Astrocyte (in vitro differentiated cells and primary cell): ENCODE data around the gene ZNF678. TPM values are rescaled to one million over a fixed set of nuclear protein-coding genes. Genes with fewer than 3 reads are reported as not detected.
A peak's percentile ranks its signal among the peaks of the same experiment; 100 is the strongest.
"Not testable (repeated sequence)": the region's sequence is repeated elsewhere in the genome, so short reads cannot be mapped to it uniquely, and the experiment has no call there.

Source experiments
- DNase-seq: peaks from one replicate; pipeline ENCODE4 v3.0.0-alpha.2; 2010; ENCODE audit warnings: low read depth
- FAIRE-seq: peaks from 2 replicates; lab custom pipeline; 2011; peaks lifted over from hg19 to GRCh38; lab: Jason Lieb, UNC
- H2AFZ ChIP-seq: 2 replicates; pipeline ENCODE4 v1.6.0; 2012; ENCODE audit warnings: low read depth, low read length, inconsistent platforms
- H3K27ac ChIP-seq: 2 replicates; pipeline ENCODE4 v1.5.1; 2011; ENCODE audit warnings: low read depth, low read length, inconsistent platforms
- H3K27me3 ChIP-seq: 2 replicates; pipeline ENCODE4 v1.6.0; 2011; ENCODE audit warnings: low read length, inconsistent platforms; ENCODE audit not compliant: insufficient read depth
- H3K36me3 ChIP-seq: 2 replicates; pipeline ENCODE4 v1.5.1; 2011; ENCODE audit warnings: low read length, inconsistent platforms; ENCODE audit not compliant: insufficient read depth
- H3K4me1 ChIP-seq: 2 replicates; pipeline ENCODE4 v1.5.1; 2011; ENCODE audit warnings: low read length, inconsistent platforms; ENCODE audit not compliant: insufficient read depth
- H3K4me2 ChIP-seq: 2 replicates; pipeline ENCODE4 v1.6.0; 2012; ENCODE audit warnings: low read length, inconsistent platforms
- H3K4me3 ChIP-seq: 2 replicates; pipeline ENCODE4 v1.5.1; 2011; ENCODE audit warnings: low read depth, mild to moderate bottlenecking, low read length, inconsistent platforms; ENCODE audit not compliant: insufficient read depth
- H3K79me2 ChIP-seq: 2 replicates; pipeline ENCODE4 v1.6.0; 2012; ENCODE audit warnings: mild to moderate bottlenecking, low read length, inconsistent platforms; ENCODE audit not compliant: insufficient read depth
- H3K9ac ChIP-seq: 2 replicates; pipeline ENCODE4 v1.6.0; 2012; ENCODE audit warnings: mild to moderate bottlenecking, low read length, inconsistent platforms
- H3K9me3 ChIP-seq: 2 replicates; pipeline ENCODE4 v1.5.1; 2012; ENCODE audit warnings: low read depth, mild to moderate bottlenecking, low read length, inconsistent platforms; ENCODE audit not compliant: insufficient read depth
- H4K20me1 ChIP-seq: 2 replicates; pipeline ENCODE4 v1.6.0; 2012; ENCODE audit warnings: low read length, inconsistent platforms; ENCODE audit not compliant: insufficient read depth
- H3K27ac Mint-ChIP-seq: one replicate; pipeline ENCODE4 v1.8.0; 2021; ENCODE audit warnings: mild to moderate bottlenecking, mixed read lengths; ENCODE audit not compliant: unreplicated experiment
- H3K27me3 Mint-ChIP-seq: one replicate; pipeline ENCODE4 v1.8.0; 2021; ENCODE audit warnings: low read depth, mixed read lengths; ENCODE audit not compliant: unreplicated experiment
- H3K36me3 Mint-ChIP-seq: one replicate; pipeline ENCODE4 v1.8.0; 2021; ENCODE audit warnings: low read depth, mixed read lengths; ENCODE audit not compliant: unreplicated experiment
- H3K4me1 Mint-ChIP-seq: one replicate; pipeline ENCODE4 v1.8.0; 2021; ENCODE audit warnings: low read depth, mixed read lengths; ENCODE audit not compliant: unreplicated experiment
- H3K4me3 Mint-ChIP-seq: one replicate; pipeline ENCODE4 v1.8.0; 2021; ENCODE audit warnings: mild to moderate bottlenecking, moderate library complexity, mixed read lengths; ENCODE audit not compliant: unreplicated experiment
- H3K9me3 Mint-ChIP-seq: one replicate; pipeline ENCODE4 v1.8.0; 2021; ENCODE audit warnings: mild to moderate bottlenecking, mixed read lengths; ENCODE audit not compliant: unreplicated experiment
- EZH2 ChIP-seq: IDR thresholded peaks from 2 replicates; pipeline ENCODE4 v1.6.1; 2012; ENCODE audit warnings: mild to moderate bottlenecking, low read length, inconsistent platforms; ENCODE audit not compliant: insufficient read depth
- total RNA-seq: library from RNA; stranded (reverse); gene quantifications from 2 replicates; pipeline ENCODE4 v1.2.1, GENCODE V29; 2021
- TF ChIP-seq, protein P1 (sequence below): IDR thresholded peaks from 2 replicates; pipeline ENCODE4 v1.5.1; 2011; ENCODE audit warnings: low read depth, mild to moderate bottlenecking, inconsistent platforms, low read length, moderate library complexity; ENCODE audit not compliant: insufficient read depth

ZNF678 gene
- total RNA-seq, 1 donor from 2014 or later: 5.4 TPM

DNA sequence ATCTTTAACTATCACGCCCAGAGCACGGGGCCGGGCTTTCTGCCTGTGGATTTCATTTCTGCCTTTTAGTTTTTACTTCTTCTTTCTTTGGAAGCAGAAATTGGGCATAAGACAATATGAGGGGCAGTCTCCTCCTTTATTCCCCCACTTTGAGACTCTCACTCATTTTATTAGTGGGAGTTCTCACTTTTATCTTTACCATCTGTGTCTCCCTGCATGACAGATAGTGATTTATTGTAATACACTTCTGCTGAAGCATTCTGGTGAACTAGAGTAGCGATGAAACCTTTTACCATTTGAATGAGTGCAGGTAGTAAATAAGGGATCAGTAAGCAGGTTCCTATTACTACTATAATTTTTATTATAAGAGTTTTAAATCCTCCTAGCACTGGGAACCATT, 26.4 kb downstream of the ZNF678 start:
- H3K36me3 Mint-ChIP-seq: peaks cover 30% of the 10 kb centered on the region
- not testable (repeated sequence) for H2AFZ ChIP-seq, H3K4me2 ChIP-seq, H3K9ac ChIP-seq, H3K4me3 Mint-ChIP-seq, H4K20me1 ChIP-seq, H3K27ac Mint-ChIP-seq, H3K27me3 ChIP-seq, DNase-seq, H3K27me3 Mint-ChIP-seq, H3K9me3 ChIP-seq, H3K36me3 ChIP-seq, H3K4me1 ChIP-seq, H3K79me2 ChIP-seq, H3K4me1 Mint-ChIP-seq, H3K27ac ChIP-seq, FAIRE-seq, H3K4me3 ChIP-seq
- peaks cover 26% of the 10 kb centered on the region for H3K9me3 Mint-ChIP-seq

GRCh38 chr1:227596222-227596621, 32.9 kb downstream of the ZNF678 start:
- H3K27me3 Mint-ChIP-seq, H3K27ac ChIP-seq, H3K4me1 ChIP-seq, H3K4me1 Mint-ChIP-seq, H3K4me3 ChIP-seq, H3K27ac Mint-ChIP-seq, DNase-seq, H3K4me3 Mint-ChIP-seq, H3K9me3 ChIP-seq, FAIRE-seq, H4K20me1 ChIP-seq, H3K4me2 ChIP-seq, H3K36me3 ChIP-seq, H3K9ac ChIP-seq, H3K27me3 ChIP-seq, H2AFZ ChIP-seq: not testable (repeated sequence)
- H3K79me2 ChIP-seq: peaks cover 12% of the 10 kb centered on the region
- Mint-ChIP-seq H3K9me3 (peaks cover 25% of the 10 kb centered on the region), H3K36me3 (peaks cover 26% of the 10 kb centered on the region)

DNA sequence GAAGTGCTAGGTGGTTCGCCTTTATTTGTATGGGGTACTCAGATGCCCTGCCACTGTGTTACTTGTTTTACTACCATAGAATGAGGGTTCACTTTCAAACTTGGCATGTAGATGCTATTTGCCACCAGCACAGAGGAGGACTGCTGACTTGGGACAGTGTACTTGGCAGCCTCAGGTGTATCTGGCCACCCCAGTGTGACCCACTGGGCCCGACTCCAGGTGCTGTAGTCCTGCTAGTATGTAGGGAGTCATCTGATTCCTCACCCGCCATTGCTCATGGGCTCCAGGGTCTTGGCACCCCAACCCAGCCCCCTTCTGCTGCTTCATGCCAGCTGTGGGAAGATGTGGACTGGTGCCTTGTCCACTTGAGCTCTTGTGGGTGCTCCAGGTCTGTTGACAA, 40.0 kb downstream of the ZNF678 start:
- FAIRE-seq (no peak), DNase-seq (no peak)
- Mint-ChIP-seq H3K4me3 (no peak overlapping the region), H3K36me3 (peaks cover 5% of the 10 kb centered on the region), H3K27me3 (no peaks in the 10 kb centered on the region), H3K4me1 (no peaks in the 10 kb centered on the region), H3K27ac (no peak overlapping the region), H3K9me3 (peaks cover 13% of the 10 kb centered on the region)
- Histone ChIP-seq H3K27me3 (no peaks in the 10 kb centered on the region), H3K4me2 (no peak overlapping the region), H2AFZ (no peak overlapping the region), H3K4me1 (no peaks in the 10 kb centered on the region), H3K9ac (no peak overlapping the region), H3K36me3 (no peaks in the 10 kb centered on the region), H3K27ac (no peak overlapping the region), H3K9me3 (peaks cover 5% of the 10 kb centered on the region), H4K20me1 (no peaks in the 10 kb centered on the region), H3K79me2 (peaks cover 52% of the 10 kb centered on the region), H3K4me3 (no peak overlapping the region)
- TF ChIP-seq EZH2: no peak
- TF ChIP-seq, protein P1, sequence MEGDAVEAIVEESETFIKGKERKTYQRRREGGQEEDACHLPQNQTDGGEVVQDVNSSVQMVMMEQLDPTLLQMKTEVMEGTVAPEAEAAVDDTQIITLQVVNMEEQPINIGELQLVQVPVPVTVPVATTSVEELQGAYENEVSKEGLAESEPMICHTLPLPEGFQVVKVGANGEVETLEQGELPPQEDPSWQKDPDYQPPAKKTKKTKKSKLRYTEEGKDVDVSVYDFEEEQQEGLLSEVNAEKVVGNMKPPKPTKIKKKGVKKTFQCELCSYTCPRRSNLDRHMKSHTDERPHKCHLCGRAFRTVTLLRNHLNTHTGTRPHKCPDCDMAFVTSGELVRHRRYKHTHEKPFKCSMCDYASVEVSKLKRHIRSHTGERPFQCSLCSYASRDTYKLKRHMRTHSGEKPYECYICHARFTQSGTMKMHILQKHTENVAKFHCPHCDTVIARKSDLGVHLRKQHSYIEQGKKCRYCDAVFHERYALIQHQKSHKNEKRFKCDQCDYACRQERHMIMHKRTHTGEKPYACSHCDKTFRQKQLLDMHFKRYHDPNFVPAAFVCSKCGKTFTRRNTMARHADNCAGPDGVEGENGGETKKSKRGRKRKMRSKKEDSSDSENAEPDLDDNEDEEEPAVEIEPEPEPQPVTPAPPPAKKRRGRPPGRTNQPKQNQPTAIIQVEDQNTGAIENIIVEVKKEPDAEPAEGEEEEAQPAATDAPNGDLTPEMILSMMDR: no peak

GRCh38 chr1:227604446-227604845, 41.1 kb downstream of the ZNF678 start:
- H3K4me1 Mint-ChIP-seq: no peaks in the 10 kb centered on the region
- no peaks in the 10 kb centered on the region for H3K27me3 Mint-ChIP-seq
- DNase-seq (peak; percentile 7), FAIRE-seq (no peak)
- Histone ChIP-seq H3K27me3 (no peaks in the 10 kb centered on the region), H3K4me1 (no peaks in the 10 kb centered on the region), H3K27ac (no peak overlapping the region), H2AFZ (no peak overlapping the region), H3K79me2 (peaks cover 52% of the 10 kb centered on the region), H3K4me3 (no peak overlapping the region), H3K36me3 (no peaks in the 10 kb centered on the region), H3K4me2 (no peak overlapping the region), H3K9ac (no peak overlapping the region), H4K20me1 (no peaks in the 10 kb centered on the region), H3K9me3 (peaks cover 5% of the 10 kb centered on the region)
- TF ChIP-seq, protein P1: no peak
- no peak for TF ChIP-seq EZH2
- peaks cover 11% of the 10 kb centered on the region for H3K9me3 Mint-ChIP-seq
- no peak overlapping the region for H3K27ac Mint-ChIP-seq
- H3K4me3 Mint-ChIP-seq: no peak overlapping the region
- peaks cover 5% of the 10 kb centered on the region for H3K36me3 Mint-ChIP-seq

GRCh38 chr1:227606271-227606670, 42.9 kb downstream of the ZNF678 start:
- not testable (repeated sequence) for H3K4me3 Mint-ChIP-seq, H3K27ac ChIP-seq, H3K4me1 ChIP-seq, DNase-seq, H3K27ac Mint-ChIP-seq, FAIRE-seq, H3K9me3 ChIP-seq, H3K4me1 Mint-ChIP-seq, H3K4me3 ChIP-seq, H3K36me3 ChIP-seq, H3K27me3 Mint-ChIP-seq, H4K20me1 ChIP-seq, H2AFZ ChIP-seq, H3K9ac ChIP-seq, H3K27me3 ChIP-seq, H3K4me2 ChIP-seq
- peaks cover 13% of the 10 kb centered on the region for H3K36me3 Mint-ChIP-seq
- peaks cover 42% of the 10 kb centered on the region for H3K79me2 ChIP-seq
- peaks cover 15% of the 10 kb centered on the region for H3K9me3 Mint-ChIP-seq
